ENCODE data around the gene GAS2. TPM values are rescaled to one million over a fixed set of nuclear protein-coding genes. Genes with fewer than 3 reads are reported as not detected.
A peak's percentile ranks its signal among the peaks of the same experiment; 100 is the strongest.

Gene GAS2
- total and polyA plus RNA-seq, 2 donors = 2.8 to 3.1 TPM

- Histone ChIP-seq H3K4me1 (ENCODE audit: control insufficient read depth in 2 of 2, insufficient read depth in 2 of 2, low read length in 2 of 2) (no peaks in the 10 kb centered on the region), H3K9me3 (ENCODE audit: control insufficient read depth in 2 of 2, insufficient read depth in 1 of 2, low read length in 1 of 2) (no peaks in the 10 kb centered on the region), H3K27ac (ENCODE audit: low read depth in 1 of 2, low read length in 1 of 2) (no peak overlapping the region), H3K4me3 (ENCODE audit: low read length in 2 of 2) (no peak overlapping the region), H3K36me3 (ENCODE audit: control insufficient read depth in 2 of 2, insufficient read depth in 2 of 2, low read length in 1 of 2) (no peaks in the 10 kb centered on the region), H3K27me3 (ENCODE audit: control insufficient read depth in 2 of 2, insufficient read depth in 1 of 2, low read length in 1 of 2) (no peaks in the 10 kb centered on the region)
- 78% methylated on average over 1 of the region's 1 CpG for WGBS
- peak in 3 of 9 donors; percentile 7 to 9 (median 9) for DNase-seq (ENCODE audit: low read depth in 6 of 9, low spot score in 9 of 9)
Observed at GRCh38 chr11:22730319-22730718, 63.9 kb downstream of the GAS2 start.

GRCh38 chr11:22732588-22732987, 66.2 kb downstream of the GAS2 start:
- Histone ChIP-seq H3K4me1 (ENCODE audit: control insufficient read depth in 2 of 2, insufficient read depth in 2 of 2, low read length in 2 of 2) (no peaks in the 10 kb centered on the region), H3K27me3 (ENCODE audit: control insufficient read depth in 2 of 2, insufficient read depth in 1 of 2, low read length in 1 of 2) (no peaks in the 10 kb centered on the region), H3K36me3 (ENCODE audit: control insufficient read depth in 2 of 2, insufficient read depth in 2 of 2, low read length in 1 of 2) (no peaks in the 10 kb centered on the region), H3K4me3 (ENCODE audit: low read length in 2 of 2) (no peak overlapping the region), H3K9me3 (ENCODE audit: control insufficient read depth in 2 of 2, insufficient read depth in 1 of 2, low read length in 1 of 2) (no peaks in the 10 kb centered on the region), H3K27ac (ENCODE audit: low read depth in 1 of 2, low read length in 1 of 2) (no peak overlapping the region)
- no peak for DNase-seq (ENCODE audit: low read depth in 6 of 9, low spot score in 9 of 9)
- WGBS = 83% methylated on average over 2 of the region's 2 CpGs

GRCh38 chr11:22733475-22734248, 67.3 kb downstream of the GAS2 start:
- peak overlapping the region in 1 of 2 donors; percentile 29 for H3K27ac ChIP-seq (ENCODE audit: low read depth in 1 of 2, low read length in 1 of 2)
- H3K27me3 ChIP-seq (ENCODE audit: control insufficient read depth in 2 of 2, insufficient read depth in 1 of 2, low read length in 1 of 2) = no peaks in the 10 kb centered on the region
- H3K4me1 ChIP-seq (ENCODE audit: control insufficient read depth in 2 of 2, insufficient read depth in 2 of 2, low read length in 2 of 2) = no peaks in the 10 kb centered on the region
- H3K9me3 ChIP-seq (ENCODE audit: control insufficient read depth in 2 of 2, insufficient read depth in 1 of 2, low read length in 1 of 2) = no peaks in the 10 kb centered on the region
- no peaks in the 10 kb centered on the region for H3K36me3 ChIP-seq (ENCODE audit: control insufficient read depth in 2 of 2, insufficient read depth in 2 of 2, low read length in 1 of 2)
- no peak overlapping the region for H3K4me3 ChIP-seq (ENCODE audit: low read length in 2 of 2)
- 92% methylated on average over 1 of the region's 1 CpG for WGBS
- DNase-seq (ENCODE audit: low read depth in 6 of 9, low spot score in 9 of 9) = no peak

GRCh38 chr11:22734628-22735345, 68.4 kb downstream of the GAS2 start:
- Histone ChIP-seq H3K4me3 (ENCODE audit: low read length in 2 of 2) (no peak overlapping the region), H3K27ac (ENCODE audit: low read depth in 1 of 2, low read length in 1 of 2) (no peak overlapping the region), H3K4me1 (ENCODE audit: control insufficient read depth in 2 of 2, insufficient read depth in 2 of 2, low read length in 2 of 2) (no peaks in the 10 kb centered on the region), H3K9me3 (ENCODE audit: control insufficient read depth in 2 of 2, insufficient read depth in 1 of 2, low read length in 1 of 2) (no peaks in the 10 kb centered on the region), H3K27me3 (ENCODE audit: control insufficient read depth in 2 of 2, insufficient read depth in 1 of 2, low read length in 1 of 2) (no peaks in the 10 kb centered on the region), H3K36me3 (ENCODE audit: control insufficient read depth in 2 of 2, insufficient read depth in 2 of 2, low read length in 1 of 2) (no peaks in the 10 kb centered on the region)
- no peak for DNase-seq (ENCODE audit: low read depth in 6 of 9, low spot score in 9 of 9)
- 94% methylated on average over 2 of the region's 2 CpGs for WGBS

- H3K4me1 ChIP-seq (ENCODE audit: control insufficient read depth in 2 of 2, insufficient read depth in 2 of 2, low read length in 2 of 2) = no peaks in the 10 kb centered on the region
- no peaks in the 10 kb centered on the region for H3K27me3 ChIP-seq (ENCODE audit: control insufficient read depth in 2 of 2, insufficient read depth in 1 of 2, low read length in 1 of 2)
- H3K9me3 ChIP-seq (ENCODE audit: control insufficient read depth in 2 of 2, insufficient read depth in 1 of 2, low read length in 1 of 2) = no peaks in the 10 kb centered on the region
- no peak overlapping the region for H3K4me3 ChIP-seq (ENCODE audit: low read length in 2 of 2)
- 52% methylated on average over 2 of the region's 2 CpGs for WGBS
- no peaks in the 10 kb centered on the region for H3K36me3 ChIP-seq (ENCODE audit: control insufficient read depth in 2 of 2, insufficient read depth in 2 of 2, low read length in 1 of 2)
- DNase-seq (ENCODE audit: low read depth in 6 of 9, low spot score in 9 of 9) = no peak
- H3K27ac ChIP-seq (ENCODE audit: low read depth in 1 of 2, low read length in 1 of 2) = no peak overlapping the region
Observed at GRCh38 chr11:22742157-22742613, 75.8 kb downstream of the GAS2 start.

- H3K4me1 ChIP-seq (ENCODE audit: control insufficient read depth in 2 of 2, insufficient read depth in 2 of 2, low read length in 2 of 2) = no peaks in the 10 kb centered on the region
- no peaks in the 10 kb centered on the region for H3K36me3 ChIP-seq (ENCODE audit: control insufficient read depth in 2 of 2, insufficient read depth in 2 of 2, low read length in 1 of 2)
- H3K27ac ChIP-seq (ENCODE audit: low read depth in 1 of 2, low read length in 1 of 2) = no peak overlapping the region
- 94% methylated on average over 2 of the region's 2 CpGs for WGBS
- no peak for DNase-seq (ENCODE audit: low read depth in 6 of 9, low spot score in 9 of 9)
- no peaks in the 10 kb centered on the region for H3K9me3 ChIP-seq (ENCODE audit: control insufficient read depth in 2 of 2, insufficient read depth in 1 of 2, low read length in 1 of 2)
- no peak overlapping the region for H3K4me3 ChIP-seq (ENCODE audit: low read length in 2 of 2)
- H3K27me3 ChIP-seq (ENCODE audit: control insufficient read depth in 2 of 2, insufficient read depth in 1 of 2, low read length in 1 of 2) = no peaks in the 10 kb centered on the region
Observed at GRCh38 chr11:22749536-22749935, 83.1 kb downstream of the GAS2 start.

- Histone ChIP-seq H3K36me3 (ENCODE audit: control insufficient read depth in 2 of 2, insufficient read depth in 2 of 2, low read length in 1 of 2) (no peaks in the 10 kb centered on the region), H3K4me1 (ENCODE audit: control insufficient read depth in 2 of 2, insufficient read depth in 2 of 2, low read length in 2 of 2) (no peaks in the 10 kb centered on the region), H3K9me3 (ENCODE audit: control insufficient read depth in 2 of 2, insufficient read depth in 1 of 2, low read length in 1 of 2) (no peaks in the 10 kb centered on the region), H3K27me3 (ENCODE audit: control insufficient read depth in 2 of 2, insufficient read depth in 1 of 2, low read length in 1 of 2) (no peaks in the 10 kb centered on the region), H3K4me3 (ENCODE audit: low read length in 2 of 2) (no peak overlapping the region), H3K27ac (ENCODE audit: low read depth in 1 of 2, low read length in 1 of 2) (peak overlapping the region in 1 of 2 donors; percentile 58)
- DNase-seq (ENCODE audit: low read depth in 6 of 9, low spot score in 9 of 9) = peak in 1 of 9 donors; percentile 7
- WGBS = 26% methylated on average over 3 of the region's 3 CpGs
Observed at GRCh38 chr11:22752908-22753310, 86.5 kb downstream of the GAS2 start.

GRCh38 chr11:22753416-22753815, 87.0 kb downstream of the GAS2 start:
- H3K4me1 ChIP-seq (ENCODE audit: control insufficient read depth in 2 of 2, insufficient read depth in 2 of 2, low read length in 2 of 2) = no peaks in the 10 kb centered on the region
- 92% methylated on average over 1 of the region's 1 CpG for WGBS
- no peak overlapping the region for H3K4me3 ChIP-seq (ENCODE audit: low read length in 2 of 2)
- H3K27ac ChIP-seq (ENCODE audit: low read depth in 1 of 2, low read length in 1 of 2) = peak overlapping the region in 1 of 2 donors; percentile 58
- H3K9me3 ChIP-seq (ENCODE audit: control insufficient read depth in 2 of 2, insufficient read depth in 1 of 2, low read length in 1 of 2) = no peaks in the 10 kb centered on the region
- no peak for DNase-seq (ENCODE audit: low read depth in 6 of 9, low spot score in 9 of 9)
- no peaks in the 10 kb centered on the region for H3K27me3 ChIP-seq (ENCODE audit: control insufficient read depth in 2 of 2, insufficient read depth in 1 of 2, low read length in 1 of 2)
- H3K36me3 ChIP-seq (ENCODE audit: control insufficient read depth in 2 of 2, insufficient read depth in 2 of 2, low read length in 1 of 2) = no peaks in the 10 kb centered on the region

GRCh38 chr11:22761066-22761465, 94.7 kb downstream of the GAS2 start:
- no peak overlapping the region for H3K4me3 ChIP-seq (ENCODE audit: low read length in 2 of 2)
- 96% methylated on average over 1 of the region's 1 CpG for WGBS
- no peaks in the 10 kb centered on the region for H3K27me3 ChIP-seq (ENCODE audit: control insufficient read depth in 2 of 2, insufficient read depth in 1 of 2, low read length in 1 of 2)
- H3K36me3 ChIP-seq (ENCODE audit: control insufficient read depth in 2 of 2, insufficient read depth in 2 of 2, low read length in 1 of 2) = no peaks in the 10 kb centered on the region
- no peak for DNase-seq (ENCODE audit: low read depth in 6 of 9, low spot score in 9 of 9)
- no peak overlapping the region for H3K27ac ChIP-seq (ENCODE audit: low read depth in 1 of 2, low read length in 1 of 2)
- H3K4me1 ChIP-seq (ENCODE audit: control insufficient read depth in 2 of 2, insufficient read depth in 2 of 2, low read length in 2 of 2) = no peaks in the 10 kb centered on the region
- no peaks in the 10 kb centered on the region for H3K9me3 ChIP-seq (ENCODE audit: control insufficient read depth in 2 of 2, insufficient read depth in 1 of 2, low read length in 1 of 2)

Measured in thymus (tissue), 11 donors.